Hepatic stellate cell (primary cell): Measurements from ENCODE around the gene PC.

Experiments used
- DNase-seq: peaks from one replicate; pipeline ENCODE4 v3.0.0; 2011; ENCODE audit warnings: low spot score

Gene PC

DNA sequence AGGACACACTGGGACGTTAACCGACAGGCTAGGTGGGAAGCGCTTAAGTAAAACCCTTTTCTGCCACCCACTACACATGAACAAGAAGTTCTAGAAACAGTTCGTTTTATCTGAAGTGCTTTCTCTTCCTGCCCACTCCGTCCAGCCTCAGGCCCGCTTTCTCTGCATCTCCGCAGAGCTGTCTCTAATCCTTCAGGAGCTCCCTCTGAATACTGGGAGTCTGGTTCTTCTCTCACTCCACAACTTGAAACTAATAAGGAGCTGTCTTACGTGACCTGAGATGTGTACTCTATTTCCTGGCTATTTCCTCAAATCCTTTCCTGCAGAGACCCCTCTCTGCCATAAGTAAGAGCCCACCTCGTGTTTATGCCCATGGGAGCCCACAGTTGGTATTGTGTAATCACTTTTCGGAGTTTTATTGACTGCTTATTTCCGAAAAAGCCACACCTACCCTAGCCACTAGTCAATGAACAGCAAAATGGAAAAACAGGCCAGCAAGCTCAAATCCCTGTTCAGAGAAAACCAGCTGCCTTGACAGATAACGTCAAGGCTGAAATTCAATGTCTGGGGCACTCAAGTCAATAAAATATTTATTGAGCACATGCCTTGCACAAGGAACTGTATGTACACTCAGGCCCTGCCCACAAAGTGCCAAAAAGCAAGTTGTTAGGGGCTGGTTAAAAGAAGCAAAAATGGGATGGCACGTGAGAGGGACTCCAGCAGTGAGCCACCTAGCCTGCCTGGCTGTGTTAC, 4.9 kb downstream of the PC start:
- no peak for DNase-seq

DNA sequence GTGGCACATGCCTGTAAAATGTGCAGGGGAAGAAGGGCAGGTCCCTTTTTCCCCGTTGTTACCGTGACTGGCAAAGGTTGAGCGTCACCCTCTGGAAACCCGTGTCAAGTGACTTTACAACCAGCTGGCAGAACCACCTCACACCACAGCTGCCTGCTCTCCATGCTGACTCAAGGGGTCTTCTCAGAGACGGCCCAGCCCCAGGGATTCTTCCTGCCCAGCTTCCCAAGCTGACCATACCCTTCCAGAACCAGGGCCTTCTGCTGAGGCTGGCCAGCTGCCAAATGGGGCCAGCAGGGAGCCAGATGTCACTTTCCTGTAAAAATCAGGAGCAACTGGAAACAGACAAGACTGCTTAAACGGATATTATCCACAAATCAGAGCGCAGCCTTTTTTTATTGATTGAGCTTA, 6.3 kb downstream of the PC start:
- DNase-seq, result no peak

DNA sequence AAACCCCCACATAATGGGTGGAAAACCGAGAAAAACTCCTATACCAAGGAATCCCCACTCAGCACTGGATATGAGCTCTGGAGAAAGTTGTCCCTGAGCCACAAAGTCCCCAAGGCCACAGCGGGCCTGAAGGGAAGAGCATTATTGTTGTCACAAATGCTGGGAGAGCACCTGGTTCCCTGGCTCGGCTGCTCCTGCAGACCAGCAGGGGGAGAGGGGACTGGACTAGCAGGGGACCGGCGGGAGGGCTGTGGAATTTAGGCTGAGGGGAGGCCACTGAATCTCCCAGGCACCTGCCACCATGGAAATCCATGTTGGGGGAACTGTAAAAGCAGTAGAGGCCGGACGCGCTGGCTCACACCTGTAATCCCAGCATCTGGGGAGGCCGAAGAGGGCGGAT, 7.0 kb downstream of the PC start:
- no peak for DNase-seq

DNA sequence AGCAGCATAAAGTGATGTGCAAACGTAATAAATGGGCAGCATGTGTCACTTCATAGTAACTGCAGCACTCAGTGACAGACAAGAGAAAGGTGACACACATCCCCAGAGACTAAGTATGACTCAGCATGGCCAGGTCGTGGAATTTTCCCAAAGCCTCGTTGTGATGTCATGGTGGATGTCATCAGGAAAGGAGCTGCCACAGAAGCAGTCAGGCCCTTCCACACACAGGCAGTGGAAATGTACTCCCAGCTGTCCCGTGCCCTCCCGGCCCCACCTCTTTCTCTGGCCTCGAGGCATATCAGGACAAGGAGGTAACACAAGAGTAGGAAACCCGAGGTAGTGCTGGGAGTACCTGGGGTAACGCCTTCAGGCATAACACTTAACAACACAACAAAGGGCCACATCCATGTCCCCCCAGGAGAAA, 8.1 kb downstream of the PC start:
- peak; percentile 81 for DNase-seq

DNA sequence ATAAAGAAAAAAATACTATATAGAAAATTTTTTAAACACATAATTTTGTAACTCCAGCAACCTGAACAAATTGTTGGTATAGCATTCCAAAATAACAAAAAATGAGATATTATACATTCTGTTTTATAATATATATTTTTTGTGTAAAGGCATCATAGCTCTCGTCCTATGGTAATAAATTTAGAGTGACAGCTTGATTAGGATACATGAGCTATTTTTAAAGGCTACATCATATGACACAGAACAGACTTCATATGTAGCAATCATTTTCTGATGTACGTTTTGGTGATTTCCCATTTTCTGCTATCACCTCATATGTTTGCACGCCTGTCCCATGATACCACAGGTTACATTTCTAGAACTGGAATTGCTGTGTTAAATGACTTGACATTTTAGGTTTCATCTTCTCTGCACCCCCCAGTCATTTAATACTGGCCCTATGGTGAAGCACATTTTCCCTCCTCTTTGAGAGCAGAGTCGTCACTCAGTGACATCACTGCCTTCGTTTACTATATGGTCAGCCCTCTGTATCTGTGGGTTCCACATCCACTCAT, 19.5 kb downstream of the PC start:
- no peak for DNase-seq

DNA sequence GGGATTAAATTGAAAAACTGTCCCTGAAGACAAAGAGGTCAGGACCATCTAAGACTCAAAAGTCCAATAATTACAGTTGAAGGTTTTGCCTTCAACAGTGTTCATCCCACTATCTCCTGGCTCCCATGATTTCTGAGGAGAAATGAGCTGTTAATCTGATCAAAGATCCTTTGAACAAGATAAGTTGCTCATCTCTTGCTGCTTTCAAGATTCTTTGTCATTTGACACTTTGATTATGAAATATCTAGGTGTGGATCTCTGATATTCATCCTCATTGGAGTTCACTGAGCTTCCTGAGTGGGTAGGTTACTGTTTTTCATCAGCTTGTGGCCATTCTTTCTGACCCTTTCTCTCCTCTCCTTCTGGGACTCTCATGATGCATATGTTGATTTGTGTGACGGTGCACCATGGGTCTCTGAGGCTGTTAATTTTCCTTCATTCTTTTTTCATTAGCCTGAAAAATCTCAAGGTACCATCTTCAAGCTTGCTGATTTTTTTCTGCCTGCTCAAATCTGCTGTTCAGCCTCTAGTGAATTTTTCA, 20.9 kb downstream of the PC start:
- no peak for DNase-seq

DNA sequence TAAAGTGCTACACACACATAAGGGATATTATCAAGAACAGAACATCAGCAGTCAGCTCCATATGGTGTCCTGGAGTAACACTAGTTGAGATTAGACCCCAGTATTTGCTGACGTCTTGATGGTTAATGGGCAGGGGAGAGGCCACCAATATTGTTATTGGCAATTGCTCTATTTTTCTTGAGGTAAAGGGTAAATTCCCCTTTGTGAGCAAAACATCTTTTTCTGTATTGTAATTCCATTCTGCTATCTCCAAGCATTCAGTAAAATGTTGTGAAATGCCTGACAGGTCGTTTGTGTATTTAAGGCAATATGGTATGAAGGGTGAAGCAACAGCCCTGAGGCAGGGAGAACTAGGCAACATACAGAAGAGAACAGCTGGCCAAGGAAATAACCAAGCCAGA, 21.9 kb downstream of the PC start:
- peak; percentile 76 for DNase-seq

DNA sequence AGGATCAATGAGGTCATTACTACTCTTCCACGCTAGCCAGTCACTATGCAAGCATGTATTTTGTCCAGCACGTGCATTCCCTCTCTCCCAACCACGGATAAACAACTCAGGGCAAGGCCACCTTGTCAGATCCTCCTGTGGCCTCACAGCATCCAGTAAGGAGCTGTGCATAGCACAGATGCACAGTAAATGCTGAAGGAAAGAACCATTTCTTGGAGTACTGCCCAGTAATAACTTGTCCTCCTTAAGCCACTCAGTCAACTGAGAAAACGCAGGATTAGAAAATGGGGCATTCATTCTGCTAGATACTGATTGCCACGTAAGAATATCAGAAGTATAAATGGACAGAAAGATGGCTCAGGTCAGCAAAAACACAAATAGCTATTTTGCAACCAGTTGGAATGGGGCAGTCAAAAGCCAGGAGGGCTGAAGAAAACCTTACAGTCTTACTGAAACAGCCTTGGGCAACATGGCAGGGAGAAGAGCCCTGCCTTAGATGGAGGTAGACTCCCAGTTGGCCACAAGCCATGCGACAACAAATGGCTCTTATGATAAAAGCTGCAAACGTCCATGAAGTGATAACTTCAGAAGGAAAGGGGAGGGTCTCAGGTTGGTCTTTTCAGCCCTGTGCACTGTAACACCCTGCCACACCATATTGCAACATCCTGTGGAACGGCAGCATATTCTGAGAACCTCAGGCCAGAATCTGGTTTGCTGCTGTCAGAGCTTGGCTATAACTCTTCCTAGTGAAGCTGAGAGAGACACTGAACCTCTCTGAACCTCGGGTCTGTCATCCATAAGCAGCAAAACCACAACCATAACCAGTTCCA, 23.0 kb downstream of the PC start:
- DNase-seq, result no peak

DNA sequence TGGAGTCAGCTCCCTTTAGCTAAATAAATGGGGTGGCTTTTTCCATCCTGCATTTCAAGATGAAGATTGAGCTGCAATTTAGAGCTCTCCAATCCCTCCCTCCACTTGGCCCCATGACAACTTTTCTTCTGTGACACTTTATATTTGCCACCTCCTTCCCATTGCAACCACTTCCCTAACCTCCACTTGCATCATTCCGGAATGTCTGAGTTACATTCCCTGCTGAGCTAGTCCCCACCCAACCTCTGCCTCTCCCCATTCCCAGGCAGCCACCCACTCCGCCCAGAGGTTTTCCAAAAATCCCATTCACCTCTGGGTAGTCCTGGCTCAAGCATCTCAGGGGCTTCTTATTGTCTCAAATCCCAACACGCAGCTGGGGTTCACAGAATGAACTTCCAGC, 24.7 kb downstream of the PC start:
- DNase-seq, result no peak

DNA sequence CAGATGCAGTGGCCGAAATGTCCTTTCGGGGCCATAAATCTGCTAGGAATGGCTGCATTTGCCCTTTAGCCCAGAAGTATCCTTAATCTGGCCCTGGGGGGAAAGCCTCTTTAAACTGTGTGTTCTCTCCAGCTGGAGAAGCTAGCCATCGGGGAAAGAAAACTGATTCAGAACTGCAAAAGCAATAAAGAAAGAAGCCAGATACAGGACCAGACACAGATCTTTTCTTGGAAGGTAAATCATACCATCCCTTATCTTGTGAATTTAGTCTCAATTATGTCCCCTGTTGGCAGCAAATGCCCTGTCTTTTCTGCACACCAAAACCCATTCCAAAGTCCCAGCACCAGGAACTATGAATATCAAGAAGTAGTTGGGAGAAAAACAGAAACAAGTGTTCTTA, 25.6 kb downstream of the PC start:
- DNase-seq, result no peak

DNA sequence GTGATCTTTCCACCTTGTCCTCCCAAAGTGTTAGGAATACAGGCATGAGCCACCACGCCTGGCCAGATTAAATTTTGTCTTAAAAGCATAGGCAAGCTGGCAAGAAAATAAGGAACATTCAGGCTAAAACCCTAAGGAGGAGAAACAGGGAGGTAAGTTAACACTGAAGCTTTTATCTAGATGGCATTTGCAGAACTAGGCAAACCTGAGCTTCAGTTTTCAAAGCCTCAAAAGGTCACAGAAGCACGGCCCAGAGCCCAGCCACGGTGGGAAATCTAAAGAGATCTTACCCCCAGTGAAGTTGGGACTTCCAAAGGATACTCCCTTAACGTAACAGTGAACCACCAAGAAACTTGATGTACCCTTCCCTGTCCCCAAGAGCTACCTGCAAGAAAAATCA, 28.4 kb downstream of the PC start:
- DNase-seq, result no peak

DNA sequence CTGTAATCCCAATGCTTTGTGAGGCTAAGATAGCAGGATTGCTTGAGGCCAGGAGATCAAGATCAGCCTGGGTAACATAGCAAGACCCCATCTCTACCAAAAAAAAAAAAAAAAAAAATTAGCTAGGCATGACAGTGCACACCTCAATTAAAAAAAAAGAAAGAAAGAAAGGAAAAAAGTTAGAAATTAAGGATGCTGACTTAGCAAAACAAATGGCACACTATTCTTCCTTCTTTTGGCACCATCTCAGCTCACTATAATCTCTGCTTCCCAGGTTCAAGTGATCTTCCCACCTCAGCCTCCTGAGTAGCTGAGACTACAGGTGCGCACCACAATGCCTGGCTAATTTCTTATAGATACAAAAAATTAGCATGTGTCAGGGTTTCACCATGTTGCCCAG, 33.9 kb downstream of the PC start:
- no peak for DNase-seq

DNA sequence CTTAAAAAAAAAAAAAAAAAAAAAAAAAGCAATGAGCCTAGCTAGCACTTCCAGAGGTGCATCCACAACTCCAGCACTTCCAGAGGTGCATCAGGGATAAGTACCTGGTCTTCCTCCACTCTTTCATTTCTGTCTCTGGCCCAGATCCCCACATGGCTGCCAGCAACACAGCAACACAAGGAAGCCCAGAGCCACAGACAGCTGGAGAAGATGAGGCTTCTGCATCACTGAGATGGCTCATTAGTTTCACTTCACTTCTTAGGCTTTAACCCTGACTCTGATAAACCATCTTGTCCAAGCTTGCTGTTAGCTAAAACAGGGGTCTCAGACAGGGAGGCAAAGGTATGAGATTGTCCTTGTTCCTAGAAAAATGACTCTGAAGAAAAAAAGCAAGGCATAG, 35.6 kb downstream of the PC start:
- DNase-seq, result no peak

DNA sequence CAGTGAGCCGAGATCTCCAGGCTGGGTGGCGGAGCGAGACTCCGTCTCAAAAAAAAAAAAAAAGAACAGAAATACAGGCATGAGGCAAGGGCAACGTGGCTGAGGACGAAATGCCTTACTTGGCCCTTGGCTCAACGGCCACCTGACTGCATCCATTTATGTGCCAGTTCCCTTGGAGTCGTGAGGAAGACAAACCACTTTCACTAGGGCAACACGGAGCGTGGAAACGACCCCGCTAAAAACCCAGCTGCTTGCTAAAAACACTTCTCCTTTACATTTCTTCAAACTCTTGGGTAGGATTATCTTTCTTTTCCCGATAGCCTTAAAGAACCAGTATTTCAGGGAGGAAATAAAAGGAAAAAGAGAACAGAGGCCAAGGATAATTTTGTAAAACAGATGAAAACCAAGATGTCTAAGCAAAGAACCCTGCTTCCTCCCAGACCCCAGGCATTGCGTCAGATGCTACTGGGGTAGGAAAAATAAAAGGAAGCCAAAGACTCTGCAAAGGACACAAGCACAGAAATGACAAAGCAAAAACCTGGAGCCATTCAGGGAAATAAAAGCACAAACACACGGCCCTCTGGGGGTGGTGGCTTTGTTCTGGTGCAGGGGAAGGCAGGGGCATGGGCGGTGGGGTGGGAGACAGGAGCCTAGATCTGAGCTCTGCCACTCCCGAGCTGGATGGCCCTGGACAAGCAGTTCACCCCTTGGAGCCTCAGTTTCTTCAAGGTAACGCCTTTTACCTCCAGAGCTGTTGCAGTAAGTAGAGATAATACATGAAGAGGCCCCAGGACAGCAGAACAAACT, 37.0 kb downstream of the PC start:
- no peak for DNase-seq

DNA sequence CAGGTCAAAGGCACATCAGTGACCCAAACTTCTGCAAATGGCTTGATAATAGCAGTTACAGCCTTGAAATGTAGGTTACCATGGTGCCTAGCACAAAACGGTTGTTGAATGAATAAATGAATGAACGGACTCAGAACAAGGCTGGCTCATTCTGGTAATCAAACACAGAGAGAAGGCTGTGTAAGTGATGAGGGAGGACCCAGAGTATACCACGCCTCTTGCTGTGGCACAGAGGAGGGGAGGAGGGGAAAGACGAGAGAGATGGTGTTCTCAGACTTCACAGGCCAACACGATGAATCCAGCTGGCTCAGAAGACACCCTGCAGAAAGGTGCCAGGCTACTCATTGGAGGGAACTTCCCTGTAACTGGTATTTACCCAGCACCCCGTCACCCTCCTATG, 38.3 kb downstream of the PC start:
- DNase-seq, result no peak

DNA sequence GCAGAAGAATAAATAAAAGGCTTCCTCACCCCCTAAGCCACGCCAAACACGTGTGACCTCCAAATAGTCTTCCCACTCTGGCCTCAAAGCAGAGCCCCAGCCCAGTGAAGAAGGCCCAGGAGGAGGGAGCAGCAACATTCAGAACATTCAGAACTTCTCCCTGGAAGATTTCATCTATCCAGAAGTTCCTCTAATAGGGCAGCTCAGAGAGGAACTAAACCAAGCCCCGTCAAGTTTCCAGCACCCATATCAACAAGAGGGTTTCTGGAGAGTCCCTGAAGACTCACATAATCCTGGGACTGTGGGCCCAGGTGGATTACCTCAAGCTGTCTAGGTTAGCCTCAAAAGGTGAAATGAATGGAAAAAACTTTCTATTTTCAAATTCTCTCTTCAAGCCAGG, 39.4 kb downstream of the PC start:
- no peak for DNase-seq

DNA sequence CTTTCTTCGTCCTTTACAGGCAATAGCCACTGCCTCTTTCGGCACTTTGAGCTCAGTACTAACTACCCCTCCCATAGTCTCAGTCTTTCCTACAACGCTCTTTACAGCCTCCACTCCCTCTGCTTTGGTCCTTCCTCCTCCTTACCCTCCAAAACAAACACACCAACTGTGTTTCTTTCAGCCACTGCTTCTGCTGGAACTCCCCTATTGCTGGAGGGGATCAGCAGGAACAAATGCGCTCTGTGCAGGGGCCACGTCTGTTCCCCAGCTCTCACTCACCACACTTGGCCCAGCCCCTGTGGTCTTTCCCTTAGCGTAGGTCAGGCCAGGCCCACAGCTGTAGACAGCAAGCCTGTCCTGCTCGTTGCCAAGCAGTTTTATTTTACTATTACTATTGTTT, 42.3 kb downstream of the PC start:
- no peak for DNase-seq

DNA sequence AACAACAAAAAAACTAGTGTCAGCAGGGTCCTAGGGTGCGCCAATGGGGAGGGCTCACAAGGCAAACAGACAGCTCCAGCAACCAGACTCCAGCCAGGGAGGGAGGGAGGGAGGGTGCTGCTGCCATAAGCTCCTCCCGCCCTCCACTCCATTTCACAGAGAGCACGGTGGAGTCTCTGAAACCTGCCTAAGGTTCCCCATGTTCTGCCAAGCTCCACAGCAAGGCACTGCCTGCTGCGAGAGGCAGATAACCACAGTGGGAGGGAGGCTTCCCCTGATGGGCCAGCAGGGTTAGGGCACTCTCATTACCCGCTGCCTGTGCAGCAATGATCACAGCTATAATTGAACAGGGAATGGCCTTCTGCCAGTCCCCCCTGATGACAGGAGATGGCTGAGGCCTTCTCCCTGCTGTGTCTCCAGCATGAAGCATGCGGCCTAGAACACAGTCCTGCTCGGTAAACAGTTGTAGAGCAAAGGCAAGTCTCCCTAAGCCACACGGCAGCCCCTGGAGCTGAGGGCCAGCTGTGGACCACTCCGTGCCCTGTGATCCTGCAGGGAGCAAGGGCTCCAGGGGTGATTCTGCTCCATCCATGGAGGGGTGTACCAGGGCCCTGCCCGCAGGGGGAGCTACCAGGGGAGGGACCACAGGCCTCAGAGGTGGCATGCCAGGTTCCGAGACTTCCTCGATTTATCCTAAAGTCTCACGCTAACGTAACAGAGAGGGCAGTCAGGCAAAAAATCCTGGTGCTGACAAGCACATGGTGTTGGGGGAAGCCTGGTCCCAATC, 42.9 kb downstream of the PC start:
- DNase-seq, result no peak

DNA sequence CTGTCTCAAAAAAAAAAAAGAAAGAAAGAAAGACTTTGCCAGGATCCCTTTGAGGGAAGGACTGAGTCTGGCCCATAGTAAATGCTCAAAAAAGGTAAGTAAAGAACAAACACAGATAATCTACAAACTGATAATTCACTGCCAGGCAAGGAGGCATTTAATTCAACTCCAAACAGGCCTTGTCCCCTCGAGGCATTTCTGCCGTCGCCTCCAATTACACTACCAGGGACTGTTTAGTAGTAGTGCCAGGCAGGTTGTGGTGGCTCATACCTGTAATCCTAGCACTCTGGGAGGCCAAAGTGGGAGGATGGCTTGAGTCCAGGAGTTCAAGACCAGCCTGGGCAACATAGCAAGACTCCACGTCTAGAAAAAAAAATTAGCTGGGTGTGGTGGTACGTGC, 43.7 kb downstream of the PC start:
- no peak for DNase-seq

DNA sequence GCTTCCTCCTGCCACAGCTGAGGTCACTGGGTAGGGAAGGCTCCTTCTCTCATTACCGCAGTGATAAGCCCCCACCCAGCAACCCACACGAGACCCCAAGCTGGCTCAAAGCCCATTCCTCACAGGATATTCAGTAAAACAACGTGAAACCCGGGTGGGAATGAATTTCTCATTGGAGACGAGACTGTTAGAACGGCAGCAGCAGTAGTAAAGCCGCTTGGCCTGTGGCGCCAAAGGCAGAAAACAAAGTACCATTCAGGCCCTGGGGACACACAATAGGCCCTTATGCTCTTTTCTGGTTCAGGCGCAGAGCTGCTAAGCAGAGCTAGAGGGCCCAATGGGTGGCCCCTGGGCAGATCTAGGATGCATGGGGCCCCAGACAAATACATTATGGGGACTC, 45.3 kb downstream of the PC start:
- no peak for DNase-seq

DNA sequence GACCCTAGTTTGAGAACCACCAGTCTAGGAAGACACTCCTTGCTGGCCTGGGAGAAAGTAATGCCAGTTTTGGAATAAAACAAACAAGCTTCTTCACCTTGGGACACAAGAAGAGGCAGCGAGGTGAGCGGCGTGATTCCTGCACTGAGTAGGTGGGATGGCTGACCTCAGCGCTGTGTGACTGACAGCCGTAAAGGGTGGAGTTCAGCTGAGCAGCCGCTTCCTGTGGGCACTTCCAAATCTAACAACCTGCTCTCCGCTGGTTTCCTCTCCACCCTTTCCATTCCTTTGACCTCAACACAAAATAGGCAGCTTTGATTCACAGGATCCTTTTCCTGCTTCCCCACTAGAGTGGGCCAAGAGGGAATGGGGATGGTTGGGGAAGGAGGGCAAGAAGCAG, 45.8 kb downstream of the PC start:
- DNase-seq, result no peak
